Fibroblast of villous mesenchyme (primary cell): Measurements from ENCODE around the gene GTF3C4. TPM values are rescaled to one million over a fixed set of nuclear protein-coding genes. Genes with fewer than 3 reads are reported as not detected.
A peak's percentile ranks its signal among the peaks of the same experiment; 100 is the strongest.

Source experiments
- DNase-seq: peaks from one replicate; pipeline ENCODE4 v3.0.0-alpha.2; 2010; ENCODE audit warnings: low read depth
- H3K4me3 ChIP-seq: 2 replicates; pipeline ENCODE4 v1.5.1; 2011; ENCODE audit warnings: low read depth, mild to moderate bottlenecking, low read length
- CTCF ChIP-seq: IDR thresholded peaks from 2 replicates; pipeline ENCODE4 v1.5.1; 2012; ENCODE audit warnings: low read depth, mild to moderate bottlenecking, low read length; ENCODE audit not compliant: insufficient read depth
- total RNA-seq: library from RNA; depleted of rRNA; stranded (reverse); fragments of >200 nt; gene quantifications from 2 replicates; pipeline ENCODE4 v1.2.3, GENCODE V29; 2012

Gene GTF3C4
- total RNA-seq, 1 donor, result 22.9 TPM

GRCh38 chr9:132647355-132647754 lies 22.9 kb upstream of the GTF3C4 start:
- DNase-seq, result peak; percentile 99
- H3K4me3 ChIP-seq, result no peak overlapping the region
- TF ChIP-seq CTCF, result no peak

- TF ChIP-seq CTCF, result no peak
- peak; percentile 81 for DNase-seq
- no peak overlapping the region for H3K4me3 ChIP-seq
These were observed 22.5 kb upstream of the GTF3C4 start for GRCh38 chr9:132647806-132648205.

DNA sequence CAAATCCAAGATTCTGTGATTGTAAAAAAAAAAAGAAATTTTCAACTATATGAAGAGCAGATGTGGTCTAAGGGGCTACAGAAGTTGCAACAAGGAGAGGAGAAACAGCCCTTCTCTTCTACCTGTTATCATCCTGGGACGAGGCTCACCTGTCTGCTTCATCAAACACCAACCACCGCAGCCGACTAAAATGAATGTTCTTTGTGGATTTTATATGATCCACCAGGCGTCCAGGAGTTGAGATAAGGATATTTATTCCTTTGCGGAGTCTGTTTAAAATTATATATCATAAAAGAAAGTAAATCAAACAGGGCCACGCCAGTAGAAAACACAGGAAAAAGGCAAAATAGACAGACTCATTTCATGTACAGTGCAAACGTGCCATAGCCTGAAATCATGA lies 22.0 kb upstream of the GTF3C4 start:
- no peak for DNase-seq

DNA sequence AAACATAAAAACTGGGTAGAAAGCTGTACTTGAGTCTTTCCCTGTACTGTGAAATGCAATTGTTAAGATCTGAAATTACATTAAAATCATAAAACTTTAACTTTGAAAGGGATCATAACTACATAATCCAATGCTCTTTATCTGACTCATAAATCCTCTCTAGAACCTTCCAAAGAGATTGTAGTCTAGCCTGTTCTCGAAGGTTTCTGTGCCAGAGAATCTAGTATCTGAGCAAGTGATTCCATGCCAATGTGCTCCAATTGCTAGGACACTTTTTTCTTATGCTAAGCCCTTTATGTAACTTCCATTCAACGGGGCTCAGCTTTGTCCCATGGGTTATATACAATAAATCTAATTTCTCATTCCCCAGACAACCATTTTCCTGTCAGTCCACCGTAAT lies 21.6 kb upstream of the GTF3C4 start:
- H3K4me3 ChIP-seq, result no peak overlapping the region
- TF ChIP-seq CTCF, result no peak
- peak; percentile 37 for DNase-seq

More for the DNA sequence above, 22.0 kb upstream of the GTF3C4 start:
- no peak for TF ChIP-seq CTCF
- H3K4me3 ChIP-seq, result no peak overlapping the region

DNA sequence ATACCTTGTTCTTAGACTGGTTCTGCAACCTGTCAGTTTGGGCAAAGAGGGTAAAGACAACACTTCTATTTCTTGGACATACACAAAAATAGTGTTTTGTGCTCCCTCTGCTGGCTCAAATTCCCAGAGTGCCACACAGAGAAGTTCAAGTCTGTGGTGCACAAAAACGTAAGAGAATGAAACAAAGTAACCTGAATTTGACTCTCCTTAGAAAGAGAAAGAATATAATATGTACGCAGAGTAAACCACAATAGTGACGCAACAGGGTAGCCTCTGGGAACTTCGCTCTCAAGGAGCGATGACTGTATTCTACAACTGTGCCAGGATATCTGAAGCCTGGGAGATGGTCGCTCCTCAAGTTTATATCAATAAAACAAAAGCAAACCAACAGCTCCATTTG lies 19.0 kb upstream of the GTF3C4 start:
- peak; percentile 70 for TF ChIP-seq CTCF
- DNase-seq, result peak; percentile 96
- H3K4me3 ChIP-seq, result no peak overlapping the region

GRCh38 chr9:132656299-132656698 lies 14.0 kb upstream of the GTF3C4 start:
- no peak for TF ChIP-seq CTCF
- no peak overlapping the region for H3K4me3 ChIP-seq
- no peak for DNase-seq

DNA sequence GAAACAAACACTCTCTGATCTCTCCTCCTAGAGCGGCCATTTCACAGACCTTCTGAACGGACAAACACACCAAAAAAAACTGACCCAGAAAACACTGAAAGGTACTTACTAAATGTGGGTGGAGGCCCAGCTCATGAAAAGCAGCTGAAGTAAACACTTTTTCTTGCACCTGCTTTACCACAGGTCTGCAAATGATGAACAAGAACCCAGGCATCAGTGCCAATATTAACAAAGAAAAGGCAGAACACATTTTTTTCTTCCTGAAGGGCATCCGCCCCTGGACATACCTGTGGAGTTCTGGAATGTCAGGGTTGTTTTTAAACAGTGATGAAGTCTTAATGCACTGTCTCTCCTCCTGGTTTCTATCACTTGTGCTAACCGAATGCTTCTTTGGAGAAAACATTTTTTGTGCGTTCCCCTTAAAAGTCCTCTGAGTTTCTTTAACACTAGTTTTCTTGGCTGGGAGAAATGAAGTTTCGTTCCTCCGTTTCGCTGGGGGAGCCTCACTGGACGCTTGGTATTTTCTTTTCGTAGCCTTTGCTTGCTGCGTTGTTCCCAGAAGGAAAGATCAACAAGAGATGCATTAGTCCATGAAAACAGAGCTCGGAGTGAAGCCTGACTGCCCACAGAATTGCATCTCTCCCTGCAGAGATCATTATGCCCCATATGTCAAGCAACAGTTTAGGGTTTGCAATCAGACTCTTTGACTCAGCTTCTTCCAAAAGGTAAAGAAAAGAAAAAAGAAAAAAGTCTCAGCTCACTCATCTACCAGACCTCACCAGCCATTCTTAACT lies 7.9 kb upstream of the GTF3C4 start:
- DNase-seq, result no peak
- H3K4me3 ChIP-seq, result no peak overlapping the region
- no peak for TF ChIP-seq CTCF
